Stimulated activated CD4-positive, alpha-beta T cell treated with anti-CD3 and anti-CD28 coated beads, Interleukin-1b, Interleukin-23, amount 100 ng/mL, for 1 hour (primary cell): ENCODE data around the gene LSM7.

Experiments
- DNase-seq, 2 donors: peaks; one replicate each; pipeline ENCODE4 v3.0.0-alpha.2; 2020; ENCODE audit warnings: low read depth in 2 of 2

LSM7 gene

DNA sequence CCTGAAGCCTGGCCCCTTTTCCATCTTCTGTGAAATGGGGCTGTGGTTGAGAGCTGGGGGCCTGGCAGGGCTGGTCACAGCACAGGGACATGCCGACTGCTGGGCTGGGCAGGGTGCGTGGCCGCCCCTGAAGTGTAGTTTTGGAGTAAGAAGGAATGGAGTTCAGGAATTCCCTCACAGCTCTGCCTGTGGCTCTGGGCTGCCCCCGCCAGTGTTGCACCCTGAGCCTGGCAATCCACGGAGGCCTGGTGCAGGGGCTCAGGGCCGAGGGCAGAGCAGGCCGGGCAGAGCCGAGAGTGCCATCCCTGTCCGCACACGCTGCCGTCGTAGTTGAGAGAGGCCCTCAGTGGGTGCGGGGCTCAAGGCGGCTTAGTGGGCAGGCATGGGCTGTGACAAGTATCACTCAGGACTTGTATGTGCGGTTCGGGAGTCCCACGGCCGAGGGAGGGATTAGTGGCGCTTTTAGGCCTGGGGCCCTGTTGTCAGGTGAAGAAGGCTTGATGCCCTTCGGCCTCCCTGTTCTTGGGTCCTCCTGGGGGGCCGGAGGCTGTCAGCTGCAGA, 9.7 kb upstream of the LSM7 start:
- no peak for DNase-seq

- DNase-seq: no peak
Measured at GRCh38 chr19:2337329-2337707, 8.9 kb upstream of the LSM7 start.

GRCh38 chr19:2336528-2337328, 8.3 kb upstream of the LSM7 start:
- DNase-seq: no peak

DNA sequence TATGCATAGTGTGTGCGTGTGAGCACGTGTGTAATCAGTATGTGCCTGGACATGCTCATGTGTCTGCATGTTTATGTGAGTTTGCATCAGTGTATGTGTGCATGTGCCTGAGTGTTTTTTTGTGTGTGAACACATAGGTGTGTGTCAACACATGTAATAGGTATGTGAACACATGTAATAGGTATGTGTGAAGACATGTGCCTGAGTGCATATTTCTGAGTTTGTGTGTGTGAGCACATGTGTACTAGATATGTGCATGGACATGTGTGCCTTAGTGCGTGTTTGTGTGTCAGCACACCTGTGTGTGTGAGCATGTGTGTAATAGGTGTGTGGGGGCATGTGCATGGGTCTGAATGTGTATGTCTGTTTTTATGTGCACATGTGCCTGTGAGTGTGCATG, 7.5 kb upstream of the LSM7 start:
- DNase-seq: no peak

DNA sequence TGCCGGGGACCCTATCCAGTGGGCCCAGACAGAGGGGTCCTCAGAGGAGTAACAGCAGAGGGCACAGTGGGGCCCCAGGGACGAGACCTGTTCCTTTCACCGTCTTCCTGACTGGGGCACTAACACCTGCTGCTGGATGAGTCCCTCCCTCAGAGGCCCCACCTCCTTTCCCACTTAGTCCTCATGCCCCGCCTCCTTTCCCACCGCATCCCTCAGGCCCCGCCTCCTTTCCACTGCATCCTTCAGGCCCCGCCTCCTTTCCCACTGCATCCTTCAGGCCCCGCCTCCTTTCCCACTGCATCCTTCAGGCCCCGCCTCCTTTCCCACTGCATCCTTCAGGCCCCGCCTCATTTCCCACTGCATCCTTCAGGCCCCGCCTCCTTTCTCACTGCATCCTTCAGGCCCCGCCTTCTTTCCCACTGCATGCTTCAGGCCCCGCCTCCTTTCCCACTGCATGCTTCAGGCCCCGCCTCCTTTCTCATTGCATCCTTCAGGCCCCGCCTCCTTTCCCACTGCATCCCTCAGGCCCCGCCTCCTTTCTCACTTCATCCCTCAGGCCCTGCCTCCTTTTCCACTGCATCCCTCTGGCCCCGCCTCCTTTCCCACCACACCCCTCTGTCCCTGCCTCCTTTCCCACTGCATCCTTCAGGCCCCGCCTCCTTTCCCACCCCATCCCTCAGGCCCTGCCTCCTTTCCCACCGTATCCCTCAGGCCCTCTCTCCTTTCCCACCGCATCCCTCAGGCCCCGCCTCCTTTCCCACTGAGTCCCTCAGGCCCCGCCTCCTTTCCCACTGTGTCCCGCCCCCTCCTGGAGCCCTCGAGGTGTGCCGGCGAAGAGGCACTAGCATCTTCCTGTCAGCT, 6.8 kb upstream of the LSM7 start:
- no peak for DNase-seq

- DNase-seq: no peak
Measured at GRCh38 chr19:2334426-2334825, 6.0 kb upstream of the LSM7 start.

- DNase-seq: no peak
Measured at GRCh38 chr19:2333807-2334211, 5.4 kb upstream of the LSM7 start.

DNA sequence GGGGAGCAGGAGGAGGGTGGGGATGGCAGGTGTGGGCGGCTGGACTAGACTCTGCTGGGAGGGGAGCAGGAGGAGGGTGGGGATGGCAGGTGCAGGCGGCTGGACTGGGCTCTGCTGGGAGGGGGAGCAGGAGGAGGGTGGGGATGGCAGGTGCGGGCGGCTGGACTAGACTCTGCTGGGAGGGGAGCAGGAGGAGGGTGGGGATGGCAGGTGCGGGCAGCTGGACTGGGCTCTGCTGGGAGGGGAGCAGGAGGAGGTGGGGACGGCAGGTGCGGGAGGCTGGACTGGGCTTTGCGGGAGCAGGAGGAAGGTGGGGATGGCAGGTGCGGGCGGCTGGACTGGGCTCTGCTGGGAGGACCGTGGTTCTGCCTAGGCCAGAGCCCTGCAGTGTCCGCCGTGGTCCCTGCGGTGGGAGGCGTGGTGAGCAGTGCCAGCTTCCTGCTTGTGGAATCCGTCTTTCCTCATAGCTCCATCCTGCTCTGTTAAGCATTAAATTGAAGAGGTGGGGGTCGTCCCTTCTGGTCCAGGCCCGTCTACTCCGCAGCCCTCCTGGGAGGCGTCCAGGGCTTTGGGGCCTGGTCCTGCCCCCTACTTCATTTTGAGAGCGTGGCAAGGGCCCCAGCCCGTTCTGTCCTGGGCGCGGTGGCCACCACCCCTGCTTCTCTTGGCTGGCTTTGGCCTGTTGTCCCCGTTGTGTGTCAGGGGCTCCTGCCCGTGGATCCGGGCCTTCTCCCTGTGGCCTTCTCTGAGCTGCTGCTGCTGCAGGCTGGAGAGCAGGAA, 4.8 kb upstream of the LSM7 start:
- DNase-seq: no peak

GRCh38 chr19:2332341-2333026, 4.1 kb upstream of the LSM7 start:
- no peak for DNase-seq

DNA sequence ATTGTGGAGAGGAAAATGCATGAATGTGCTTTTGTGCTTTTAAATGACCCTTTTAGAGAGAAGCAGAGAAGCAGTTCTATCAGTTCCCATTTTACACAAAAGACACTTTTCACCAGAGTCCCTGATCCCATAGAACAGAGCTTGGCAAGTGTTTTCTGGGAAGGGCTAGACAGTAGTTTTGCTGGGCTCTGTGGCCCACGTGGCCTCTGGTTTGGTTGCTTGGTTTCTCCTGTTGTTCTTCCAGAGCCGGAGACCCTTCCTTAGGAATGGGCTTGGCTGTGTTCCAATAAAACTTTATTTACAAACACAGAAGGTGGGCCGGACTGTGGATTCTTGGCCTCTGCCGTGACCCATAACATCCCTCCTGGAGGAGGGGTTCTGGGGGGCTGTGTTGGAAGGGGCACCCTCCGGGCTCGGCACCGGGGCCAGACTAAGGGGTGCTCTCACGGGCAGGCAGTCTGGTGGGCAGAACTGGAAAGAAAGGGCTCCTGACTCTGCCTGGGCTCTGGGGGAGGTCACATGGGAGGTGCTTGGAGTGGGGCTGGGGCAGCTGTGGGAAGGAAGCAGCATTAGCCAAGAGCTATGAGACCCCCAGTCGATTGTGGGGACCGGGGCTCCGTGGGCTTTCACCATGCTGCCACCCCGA, 3.3 kb upstream of the LSM7 start:
- no peak for DNase-seq

DNA sequence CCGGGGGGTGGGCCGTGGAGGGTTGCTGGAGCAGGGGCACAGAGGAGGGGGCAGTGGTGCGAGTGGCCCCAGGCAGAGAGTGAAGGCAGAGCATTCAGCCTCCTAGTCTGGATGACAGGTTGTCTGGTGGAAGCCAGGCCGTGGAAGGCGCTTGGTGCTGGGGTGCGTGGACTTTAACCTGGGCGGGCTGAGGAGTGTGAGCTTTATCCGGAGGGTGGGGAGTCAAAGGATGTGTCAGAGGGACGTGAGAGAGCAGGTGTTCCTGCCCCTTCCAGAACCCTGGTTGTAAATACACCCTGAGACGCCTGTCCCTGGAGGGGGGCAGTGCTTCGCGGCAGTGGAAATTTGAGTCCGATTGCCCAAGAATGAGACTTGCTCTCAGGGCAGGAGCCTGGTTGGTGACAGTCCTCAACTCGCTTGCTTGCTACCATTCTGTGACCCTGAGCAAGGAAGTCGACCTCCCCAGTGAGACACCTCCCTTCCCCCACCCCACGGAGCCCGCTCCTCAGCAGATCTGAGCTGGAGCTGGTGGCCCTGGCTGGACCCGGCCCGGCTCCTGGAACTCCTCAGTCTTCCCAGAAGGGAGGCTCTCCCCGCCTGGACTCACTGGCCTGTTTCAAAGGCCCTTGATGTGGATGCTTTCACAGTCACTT, 2.4 kb upstream of the LSM7 start:
- no peak for DNase-seq

- DNase-seq: no peak
Measured at GRCh38 chr19:2330255-2330631, 1.9 kb upstream of the LSM7 start.

- no peak for DNase-seq
Measured at GRCh38 chr19:2329501-2329916, 1.1 kb upstream of the LSM7 start.

- no peak for DNase-seq
Measured at GRCh38 chr19:2329149-2329478, 728 bp upstream of the LSM7 start.

DNA sequence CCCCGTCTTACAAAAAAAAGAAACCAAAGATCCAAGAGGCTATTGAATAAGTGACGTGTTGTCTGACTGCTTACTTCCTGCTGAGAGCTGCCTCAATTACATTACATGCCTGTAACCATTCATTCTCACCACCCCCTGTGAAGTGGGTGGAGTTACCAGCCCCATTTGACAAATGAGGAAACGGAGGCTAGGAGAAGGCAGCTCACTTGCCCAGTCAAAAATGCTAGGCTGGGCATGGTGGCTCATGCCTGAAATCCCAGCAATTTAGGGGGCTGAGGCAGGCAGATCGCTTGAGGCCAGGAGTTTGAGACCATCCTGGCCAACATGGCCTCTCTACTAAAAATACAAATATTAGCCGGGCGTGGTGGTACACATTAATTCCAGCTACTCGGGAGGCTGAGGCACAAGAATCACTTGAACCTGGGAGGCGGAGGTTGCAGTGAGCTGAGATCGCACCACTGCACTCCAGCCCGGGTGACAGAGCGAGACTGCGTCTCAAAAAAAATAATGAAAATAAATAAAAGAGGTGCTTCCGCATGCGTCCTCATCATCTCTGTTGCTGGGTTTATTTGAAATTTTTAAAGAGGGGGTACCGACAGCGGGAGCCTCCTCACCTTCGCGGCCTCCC, 499 bp downstream of the LSM7 start:
- DNase-seq: no peak

- no peak for DNase-seq
Measured at GRCh38 chr19:2326699-2327360, 1.6 kb downstream of the LSM7 start.

DNA sequence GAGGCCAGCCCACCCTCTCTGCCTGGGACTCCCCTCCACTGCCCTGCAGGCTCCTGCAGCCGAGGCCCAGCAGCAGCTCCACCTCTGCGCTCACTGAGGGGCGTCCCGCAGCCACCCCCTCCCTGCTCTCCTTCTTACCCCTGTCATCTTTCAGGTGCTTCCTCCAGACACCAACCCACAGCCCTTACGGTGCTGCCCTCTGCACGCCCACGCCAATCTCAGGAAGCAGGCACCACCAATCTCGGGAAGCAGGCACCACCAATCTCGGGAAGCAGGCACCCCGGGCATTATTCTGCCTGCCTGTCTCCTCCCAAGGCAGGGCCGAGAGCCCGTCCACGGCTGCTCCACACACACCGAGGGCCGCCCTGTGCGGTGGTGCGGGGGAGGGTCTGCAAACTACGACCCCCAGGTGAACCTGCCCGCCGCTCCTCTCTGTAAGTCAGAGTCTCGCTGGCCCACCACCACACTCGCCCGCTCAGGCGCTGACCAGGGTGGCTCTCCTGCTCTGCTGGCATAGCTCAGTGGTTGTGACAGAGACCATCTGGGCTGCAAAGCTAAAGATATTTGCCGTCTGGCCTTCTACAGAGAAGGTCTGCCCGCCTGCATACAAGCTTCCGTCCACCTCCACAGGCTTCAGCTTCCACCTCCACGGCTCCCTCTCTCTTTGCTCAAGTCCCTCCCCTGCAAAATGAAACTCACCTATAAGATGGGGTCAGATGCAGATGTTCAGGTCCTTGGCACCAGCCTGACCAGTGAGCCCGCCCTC, 2.9 kb downstream of the LSM7 start:
- DNase-seq: no peak

DNA sequence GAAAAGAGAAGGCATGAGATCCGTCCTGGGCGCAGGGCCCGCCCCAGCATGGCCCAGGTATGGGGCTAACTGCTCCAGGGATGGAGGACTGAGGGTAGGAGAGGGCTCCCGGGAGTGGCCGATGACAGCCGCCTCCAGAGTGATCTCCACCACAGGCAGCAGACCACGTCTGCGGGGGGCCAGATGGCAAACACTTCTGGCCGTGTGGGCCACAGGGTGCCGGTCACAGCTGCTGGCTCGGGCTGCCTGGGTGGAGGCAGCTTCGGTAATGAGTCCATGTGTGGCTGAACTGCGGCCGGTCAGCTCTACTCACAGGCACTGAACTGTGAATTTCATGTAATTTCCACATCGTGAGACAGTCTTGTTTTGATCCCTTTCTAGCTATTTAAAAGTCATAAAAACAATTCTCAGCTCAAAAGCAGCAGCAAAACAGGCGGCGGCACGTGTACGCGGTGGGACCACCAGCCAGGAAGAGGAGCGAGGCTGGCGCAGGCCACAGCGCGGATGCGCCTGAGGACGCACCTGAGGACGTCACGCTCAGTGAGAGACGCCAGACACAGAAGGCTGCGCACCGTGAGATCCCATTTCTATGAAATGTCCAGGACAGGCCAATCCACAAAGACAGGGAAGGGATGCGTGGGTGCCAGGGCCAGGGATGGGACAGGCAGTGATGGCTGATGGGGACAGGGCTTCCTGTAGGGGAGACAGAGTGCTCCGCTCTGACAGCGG, 4.0 kb downstream of the LSM7 start:
- no peak for DNase-seq
